A549 (cell line): ENCODE data around the gene PCARE.

Experiments used
- EHMT2 ChIP-seq: fragments of 200-600 bp; sonication (generic); IDR thresholded peaks from 2 replicates; pipeline ENCODE4 v1.6.1; 2016; ENCODE audit warnings: antibody characterized with exemption, low read depth, mild to moderate bottlenecking, moderate library complexity
- EP300 ChIP-seq, 2 experiments: fragments of >200 bp; sonication (Bioruptor Twin); formaldehyde crosslinking; IDR thresholded peaks; 2 replicates in 1 of 2; 3 replicates in 1 of 2; pipeline ENCODE4 v1.6.1; 2016 to 2017
- JUN ChIP-seq, 2 experiments: fragments of >200 bp; sonication (Bioruptor Twin); formaldehyde crosslinking; IDR thresholded peaks; 2 replicates in 1 of 2; 3 replicates in 1 of 2; pipeline ENCODE4 v1.6.1; 2016 to 2017
- KDM1A ChIP-seq: fragments of 200-600 bp; sonication (generic); IDR thresholded peaks from 2 replicates; pipeline ENCODE4 v1.6.1; 2016; ENCODE audit warnings: low read depth, mild to moderate bottlenecking
- MAFK ChIP-seq: fragments of 450-650 bp; IDR thresholded peaks from 2 replicates; pipeline ENCODE4 v1.6.1; 2014; ENCODE audit not compliant: partially characterized antibody
- MAX ChIP-seq: IDR thresholded peaks from 2 replicates; pipeline ENCODE4 v1.6.1; 2012
- MAZ ChIP-seq: fragments of 150-350 bp; IDR thresholded peaks from 2 replicates; pipeline ENCODE4 v1.6.1; 2014; ENCODE audit warnings: antibody characterized with exemption, low read depth, low read length, borderline replicate concordance
- POLR2A ChIP-seq: IDR thresholded peaks from 2 replicates; pipeline ENCODE4 v1.6.1; 2012; ENCODE audit warnings: mild to moderate bottlenecking, low read length
- RNF2 ChIP-seq: fragments of 200-600 bp; sonication (generic); IDR thresholded peaks from 2 replicates; pipeline ENCODE4 v1.6.1; 2016; ENCODE audit warnings: low read depth, mild to moderate bottlenecking, antibody characterized with exemption, moderate library complexity, borderline replicate concordance
- SMC3 ChIP-seq: fragments of >200 bp; sonication (Bioruptor Twin); formaldehyde crosslinking; IDR thresholded peaks from 3 replicates; pipeline ENCODE4 v1.6.1; 2018; ENCODE audit warnings: inconsistent platforms
- ZFP36 ChIP-seq: fragments of 450-650 bp; IDR thresholded peaks from 2 replicates; pipeline ENCODE4 v1.6.1; 2014; ENCODE audit warnings: borderline replicate concordance; ENCODE audit not compliant: partially characterized antibody
- TF ChIP-seq, protein P1 (sequence below): fragments of >200 bp; sonication (Bioruptor Twin); formaldehyde crosslinking; IDR thresholded peaks from 3 replicates; pipeline ENCODE4 v1.5.1; 2016
- TF ChIP-seq, protein P2 (sequence below): fragments of 250-450 bp; sonication (Bioruptor Pico); IDR thresholded peaks from 2 replicates; pipeline ENCODE4 v1.5.0; 2021; ENCODE audit warnings: mild to moderate bottlenecking, moderate library complexity, borderline replicate concordance
- TF ChIP-seq, protein P3 (sequence below): fragments of 450-650 bp; IDR thresholded peaks from 2 replicates; pipeline ENCODE4 v1.6.1; 2014; ENCODE audit warnings: antibody characterized with exemption

DNA sequence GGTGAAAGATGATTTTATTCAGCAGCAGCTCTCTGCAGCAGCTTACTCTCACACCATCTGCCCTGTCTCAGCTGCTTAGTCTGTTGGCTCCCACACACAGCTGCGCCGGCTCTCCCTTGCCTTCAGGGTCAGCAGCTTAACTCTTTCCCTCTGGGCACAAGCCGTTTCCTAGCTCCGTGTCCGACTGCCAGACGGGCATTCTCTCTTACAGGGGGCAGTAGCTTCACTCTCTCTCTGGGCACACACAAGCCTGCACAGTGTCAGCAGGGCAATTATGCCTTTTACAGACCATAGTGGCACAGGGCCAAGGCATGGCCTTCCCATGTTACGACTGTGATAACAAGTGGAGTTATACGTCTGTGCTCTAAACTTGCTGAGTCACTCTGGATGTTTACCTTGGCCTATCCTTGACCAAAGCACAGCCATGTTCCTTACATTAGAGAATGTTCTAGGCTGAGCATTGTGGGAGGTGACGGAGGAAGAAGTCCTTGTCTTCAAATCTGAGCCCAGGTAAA lies 31.7 kb downstream of the PCARE start:
- TF ChIP-seq, protein P1, sequence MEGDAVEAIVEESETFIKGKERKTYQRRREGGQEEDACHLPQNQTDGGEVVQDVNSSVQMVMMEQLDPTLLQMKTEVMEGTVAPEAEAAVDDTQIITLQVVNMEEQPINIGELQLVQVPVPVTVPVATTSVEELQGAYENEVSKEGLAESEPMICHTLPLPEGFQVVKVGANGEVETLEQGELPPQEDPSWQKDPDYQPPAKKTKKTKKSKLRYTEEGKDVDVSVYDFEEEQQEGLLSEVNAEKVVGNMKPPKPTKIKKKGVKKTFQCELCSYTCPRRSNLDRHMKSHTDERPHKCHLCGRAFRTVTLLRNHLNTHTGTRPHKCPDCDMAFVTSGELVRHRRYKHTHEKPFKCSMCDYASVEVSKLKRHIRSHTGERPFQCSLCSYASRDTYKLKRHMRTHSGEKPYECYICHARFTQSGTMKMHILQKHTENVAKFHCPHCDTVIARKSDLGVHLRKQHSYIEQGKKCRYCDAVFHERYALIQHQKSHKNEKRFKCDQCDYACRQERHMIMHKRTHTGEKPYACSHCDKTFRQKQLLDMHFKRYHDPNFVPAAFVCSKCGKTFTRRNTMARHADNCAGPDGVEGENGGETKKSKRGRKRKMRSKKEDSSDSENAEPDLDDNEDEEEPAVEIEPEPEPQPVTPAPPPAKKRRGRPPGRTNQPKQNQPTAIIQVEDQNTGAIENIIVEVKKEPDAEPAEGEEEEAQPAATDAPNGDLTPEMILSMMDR, result no peak
- TF ChIP-seq MAFK (peak; percentile 86), EP300 (IDR thresholded peaks at IDR 0.05) (no peak), MAZ (no peak), KDM1A (no peak), POLR2A (no peak), ZFP36 (no peak), MAX (no peak), SMC3 (no peak), EHMT2 (no peak), RNF2 (no peak), JUN (IDR thresholded peaks at IDR 0.05) (no peak)
- TF ChIP-seq, protein P2, sequence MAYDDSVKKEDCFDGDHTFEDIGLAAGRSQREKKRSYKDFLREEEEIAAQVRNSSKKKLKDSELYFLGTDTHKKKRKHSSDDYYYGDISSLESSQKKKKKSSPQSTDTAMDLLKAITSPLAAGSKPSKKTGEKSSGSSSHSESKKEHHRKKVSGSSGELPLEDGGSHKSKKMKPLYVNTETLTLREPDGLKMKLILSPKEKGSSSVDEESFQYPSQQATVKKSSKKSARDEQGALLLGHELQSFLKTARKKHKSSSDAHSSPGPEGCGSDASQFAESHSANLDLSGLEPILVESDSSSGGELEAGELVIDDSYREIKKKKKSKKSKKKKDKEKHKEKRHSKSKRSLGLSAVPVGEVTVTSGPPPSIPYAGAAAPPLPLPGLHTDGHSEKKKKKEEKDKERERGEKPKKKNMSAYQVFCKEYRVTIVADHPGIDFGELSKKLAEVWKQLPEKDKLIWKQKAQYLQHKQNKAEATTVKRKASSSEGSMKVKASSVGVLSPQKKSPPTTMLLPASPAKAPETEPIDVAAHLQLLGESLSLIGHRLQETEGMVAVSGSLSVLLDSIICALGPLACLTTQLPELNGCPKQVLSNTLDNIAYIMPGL, result 0 out of 2 replicates have a peak, but pooled peaks have one; percentile 17
- TF ChIP-seq, protein P3, sequence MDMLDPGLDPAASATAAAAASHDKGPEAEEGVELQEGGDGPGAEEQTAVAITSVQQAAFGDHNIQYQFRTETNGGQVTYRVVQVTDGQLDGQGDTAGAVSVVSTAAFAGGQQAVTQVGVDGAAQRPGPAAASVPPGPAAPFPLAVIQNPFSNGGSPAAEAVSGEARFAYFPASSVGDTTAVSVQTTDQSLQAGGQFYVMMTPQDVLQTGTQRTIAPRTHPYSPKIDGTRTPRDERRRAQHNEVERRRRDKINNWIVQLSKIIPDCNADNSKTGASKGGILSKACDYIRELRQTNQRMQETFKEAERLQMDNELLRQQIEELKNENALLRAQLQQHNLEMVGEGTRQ, result no peak
